Coronary artery (tissue), 2 donors: ENCODE data around the gene TFPT.

Source experiments
- DNase-seq: peaks from one replicate; pipeline ENCODE4 v3.0.0-alpha.2; 2017; ENCODE audit warnings: low spot score
- H3K27ac ChIP-seq, 2 donors: fragments of 200-600 bp; sonication (generic); one replicate each; pipeline ENCODE4 v1.5.1; 2016 to 2019
- H3K4me3 ChIP-seq: fragments of 200-600 bp; sonication (generic); 2 replicates; pipeline ENCODE4 v1.5.1; 2016; ENCODE audit warnings: mild to moderate bottlenecking, moderate library complexity
- CTCF ChIP-seq: fragments of 200-600 bp; sonication (generic); IDR thresholded peaks from one replicate; pipeline ENCODE4 v1.5.1; 2019; ENCODE audit warnings: antibody characterized with exemption

The TFPT gene

GRCh38 chr19:54115109-54116063 is at the start of gene TFPT, which contains the start of gene PRPF31:
TSS of gene TFPT (minus strand) at chr19:54115657. CDS start at chr19:54115269, 388 bp downstream.
TSS of gene PRPF31 (plus strand) at chr19:54115754. CDS start at chr19:54118279, 2,525 bp downstream.
- peak within 1 kb of the TSS; percentile 79 for H3K4me3 ChIP-seq
- TF ChIP-seq CTCF: no peak
- H3K27ac ChIP-seq: peak within 1 kb of the TSS; percentile 81 to 86
- peak; percentile 96 for DNase-seq

GRCh38 chr19:54165222-54165621 is 49.8 kb upstream of the TFPT start:
- no peak for DNase-seq
- Histone ChIP-seq H3K4me3 (no peak overlapping the region), H3K27ac (no peak overlapping the region)
- no peak for TF ChIP-seq CTCF

- Histone ChIP-seq H3K27ac (no peak overlapping the region), H3K4me3 (peak overlapping the region; percentile 51)
- TF ChIP-seq CTCF: no peak
- DNase-seq: no peak
Measured at GRCh38 chr19:54164369-54165068, 49.1 kb upstream of the TFPT start.

GRCh38 chr19:54162884-54163283 is 47.4 kb upstream of the TFPT start:
- no peak for DNase-seq
- no peak for TF ChIP-seq CTCF
- H3K4me3 ChIP-seq: peak overlapping the region; percentile 57
- no peak overlapping the region for H3K27ac ChIP-seq

- Histone ChIP-seq H3K4me3 (peak overlapping the region; percentile 57), H3K27ac (no peak overlapping the region)
- DNase-seq: peak; percentile 88
- TF ChIP-seq CTCF: no peak
Measured at GRCh38 chr19:54162241-54162805, 46.9 kb upstream of the TFPT start.

GRCh38 chr19:54160854-54161253 is 45.4 kb upstream of the TFPT start:
- Histone ChIP-seq H3K27ac (peak overlapping the region in 1 of 2 donors; percentile 85), H3K4me3 (peak overlapping the region; percentile 66)
- TF ChIP-seq CTCF: no peak
- no peak for DNase-seq
